Lung (tissue), 12 donors: ENCODE results near the gene APOBEC3A. TPM values are rescaled to one million over a fixed set of nuclear protein-coding genes. Genes with fewer than 3 reads are reported as not detected.

Experiments used
- ATAC-seq: fragments of 200-7000 bp; cut with Tn5 transposase; one replicate; pipeline ENCODE4 v1.9.1; 2020; ENCODE audit warnings: moderate number of reproducible peaks; ENCODE audit not compliant: insufficient read depth, low FRiP score
- DNase-seq, 3 donors: peaks; one replicate each; pipeline ENCODE4 v3.0.0-alpha.2; 2013 to 2017
- H3K27ac ChIP-seq, 2 donors: one replicate each; pipeline ENCODE4 v1.5.1; 2013; ENCODE audit warnings: mild to moderate bottlenecking in 2 of 2, moderate library complexity in 2 of 2, control low read depth in 1 of 2, inconsistent platforms in 1 of 2, low read depth in 1 of 2, low read length in 1 of 2
- H3K27me3 ChIP-seq, 3 donors: one replicate each; pipeline ENCODE4 v1.5.1; 2013; ENCODE audit warnings: low read length in 2 of 3; ENCODE audit not compliant: control insufficient read depth in 3 of 3, insufficient read depth in 3 of 3
- H3K36me3 ChIP-seq, 4 donors: one replicate each; pipeline ENCODE4 v1.5.1; 2013; ENCODE audit warnings: low read length in 4 of 4, mild to moderate bottlenecking in 1 of 4, moderate library complexity in 1 of 4; ENCODE audit not compliant: control insufficient read depth in 4 of 4, insufficient read depth in 4 of 4
- H3K4me1 ChIP-seq, 5 donors: one replicate each; pipeline ENCODE4 v1.5.1; 2013; ENCODE audit warnings: low read length in 5 of 5, mild to moderate bottlenecking in 2 of 5, moderate library complexity in 1 of 5; ENCODE audit not compliant: control insufficient read depth in 5 of 5, insufficient read depth in 5 of 5
- H3K4me3 ChIP-seq: one replicate; pipeline ENCODE4 v1.5.1; 2013; ENCODE audit warnings: mild to moderate bottlenecking, control low read depth, moderate library complexity
- H3K9ac ChIP-seq, 2 donors: one replicate each; pipeline ENCODE4 v1.5.1; 2013; ENCODE audit warnings: low read length in 2 of 2, control low read depth in 1 of 2; ENCODE audit not compliant: insufficient read depth in 1 of 2
- H3K9me3 ChIP-seq, 4 donors: one replicate each; pipeline ENCODE4 v1.5.1; 2013; ENCODE audit warnings: low read length in 3 of 4, mild to moderate bottlenecking in 1 of 4, moderate library complexity in 1 of 4; ENCODE audit not compliant: control insufficient read depth in 4 of 4, insufficient read depth in 3 of 4
- CTCF ChIP-seq: IDR thresholded peaks from 2 replicates; pipeline ENCODE4 v1.5.1; 2012; ENCODE audit warnings: mild to moderate bottlenecking; ENCODE audit errors: control extremely low read depth, extremely low read depth
- WGBS, 2 donors: extraction: QIAGEN DNeasy Blood & Tissue Kit; methylation state at CpG; one replicate each; pipeline ENCODE4 v1.1.7; 2013; 5-methylcytosine and 5-hydroxymethylcytosine counted together
- polyA plus RNA-seq, 2 donors: library from polyadenylated mRNA; stranded (reverse); fragments of 200-250 nt; gene quantifications; one replicate each; pipeline ENCODE4 v1.2.1, GENCODE V29; 2013
- total RNA-seq, 2 donors: library from RNA; depleted of rRNA in 1 of 2; stranded (reverse); fragments of >200 nt in 1 of 2; gene quantifications; one replicate each; pipeline ENCODE4 v1.2.1, GENCODE V29; 2014 to 2021
- donor health status: control.
- donor health status: control.
- donor health status: Bipolar disorder and iron deficiency.
- donor health status: healthy.
- donor health status: DM: yes; HTN: yes; CAD: no.

The APOBEC3A gene
- total and polyA plus RNA-seq, 4 donors: 1.1 to 68.3 (median 9.1) TPM

GRCh38 chr22:39010946-39011345 lies 53.5 kb downstream of the APOBEC3A start:
- DNase-seq: no peak
- no peak overlapping the region for H3K4me3 ChIP-seq
- H3K9ac ChIP-seq: no peak overlapping the region
- peaks cover 0 to 15% (median 0%) of the 10 kb centered on the region in 5 donors for H3K4me1 ChIP-seq
- no peaks in the 10 kb centered on the region for H3K9me3 ChIP-seq
- no peak overlapping the region for H3K27ac ChIP-seq
- ATAC-seq: no peak
- no peaks in the 10 kb centered on the region for H3K36me3 ChIP-seq
- no peak for TF ChIP-seq CTCF
- 72 to 81% methylated on average over 15 of the region's 15 CpGs for WGBS, 2 donors
- no peaks in the 10 kb centered on the region for H3K27me3 ChIP-seq

Other genes with a start within 250 kb of the APOBEC3A start
- gene SUN2, start 201.6 kb upstream of the APOBEC3A start, total RNA-seq: 100 to 1,000 TPM in 1 of 2 donors, 10 to 100 TPM in 1; 75.5 to 220 TPM
- gene SUN2, start 201.6 kb upstream of the APOBEC3A start, polyA plus RNA-seq: 100 to 1,000 TPM in 1 of 2 donors, 10 to 100 TPM in 1; 58.6 to 138 TPM
- 10 to 100 TPM; 28.4 to 29.0 TPM for gene DNAL4, start 163.5 kb upstream of the APOBEC3A start, total RNA-seq
- 10 to 100 TPM; 22.2 to 24.1 TPM for gene DNAL4, start 163.5 kb upstream of the APOBEC3A start, polyA plus RNA-seq
- 1 to 10 TPM; 4.2 to 5.8 TPM for gene NPTXR, start 113.6 kb upstream of the APOBEC3A start, total RNA-seq
- gene NPTXR, start 113.6 kb upstream of the APOBEC3A start, polyA plus RNA-seq: 1 to 10 TPM in 1 of 2 donors, under 1 TPM in 1; 0.98 to 1.5 TPM
- 10 to 100 TPM; 14.6 to 79.2 TPM for gene CBX6, start 85.4 kb upstream of the APOBEC3A start, total RNA-seq
- gene CBX6, start 85.4 kb upstream of the APOBEC3A start, polyA plus RNA-seq: 10 to 100 TPM; 18.8 to 27.9 TPM
- gene APOBEC3B, start 24.7 kb downstream of the APOBEC3A start, total RNA-seq: 1 to 10 TPM; 1.0 to 4.5 TPM
- 1 to 10 TPM; 2.7 to 4.4 TPM for gene APOBEC3B, start 24.7 kb downstream of the APOBEC3A start, polyA plus RNA-seq
- gene APOBEC3C, start 56.6 kb downstream of the APOBEC3A start, total RNA-seq: 10 to 100 TPM; 11.1 to 21.7 TPM
- 10 to 100 TPM; 12.0 to 15.3 TPM for gene APOBEC3C, start 56.6 kb downstream of the APOBEC3A start, polyA plus RNA-seq
- gene APOBEC3D, start 63.5 kb downstream of the APOBEC3A start, total RNA-seq: 1 to 10 TPM; 2.5 to 2.6 TPM
- 1 to 10 TPM; 1.4 to 1.7 TPM for gene APOBEC3D, start 63.5 kb downstream of the APOBEC3A start, polyA plus RNA-seq
- 10 to 100 TPM in 1 of 2 donors, 1 to 10 TPM in 1; 7.7 to 12.1 TPM for gene APOBEC3F, start 83.3 kb downstream of the APOBEC3A start, total RNA-seq
- 1 to 10 TPM; 3.6 to 4.3 TPM for gene APOBEC3F, start 83.3 kb downstream of the APOBEC3A start, polyA plus RNA-seq
- gene APOBEC3G, start 119.7 kb downstream of the APOBEC3A start, total RNA-seq: 10 to 100 TPM; 12.8 to 15.2 TPM
- gene APOBEC3G, start 119.7 kb downstream of the APOBEC3A start, polyA plus RNA-seq: 10 to 100 TPM in 1 of 2 donors, 1 to 10 TPM in 1; 6.5 to 15.5 TPM
- not detected for gene APOBEC3H, start 139.6 kb downstream of the APOBEC3A start, total RNA-seq
- gene APOBEC3H, start 139.6 kb downstream of the APOBEC3A start, polyA plus RNA-seq: 1 to 10 TPM in 1 of 2 donors, under 1 TPM in 1; 0.57 to 1.2 TPM
- 10 to 100 TPM; 18.1 to 22.9 TPM for gene CBX7, start 195.1 kb downstream of the APOBEC3A start, total RNA-seq
- 10 to 100 TPM; 18.9 to 27.8 TPM for gene CBX7, start 195.1 kb downstream of the APOBEC3A start, polyA plus RNA-seq